H1 (cell line): ENCODE measurements around the gene GDE1. TPM values are rescaled to one million over a fixed set of nuclear protein-coding genes. Genes with fewer than 3 reads are reported as not detected.

Experiments used
- CEBPB ChIP-seq: IDR thresholded peaks from 2 replicates; pipeline ENCODE4 v1.6.1; 2012; ENCODE audit warnings: low read depth, low read length
- MAFK ChIP-seq: IDR thresholded peaks from 2 replicates; pipeline ENCODE4 v1.6.1; 2012; ENCODE audit warnings: low read depth, mild to moderate bottlenecking, improper control_type of control experiment, low read length
- NANOG ChIP-seq: IDR thresholded peaks from 2 replicates; pipeline ENCODE4 v1.6.1; 2011; ENCODE audit warnings: low read length, low read depth, mild to moderate bottlenecking, inconsistent platforms; ENCODE audit not compliant: insufficient read depth, poor library complexity, severe bottlenecking
- POLR2A ChIP-seq, 2 experiments: IDR thresholded peaks; 1 replicate in 1 of 2; 2 replicates in 1 of 2; pipeline ENCODE4 v1.6.1; 2011; ENCODE audit warnings: low read depth in 2 of 2, low read length in 2 of 2, mild to moderate bottlenecking in 2 of 2; ENCODE audit errors: control extremely low read depth in 1 of 2
- POLR2AphosphoS5 ChIP-seq: IDR thresholded peaks from 2 replicates; pipeline ENCODE4 v1.6.1; 2011; ENCODE audit warnings: low read depth, low read length
- SP4 ChIP-seq: IDR thresholded peaks from 2 replicates; pipeline ENCODE4 v1.6.1; 2012; ENCODE audit warnings: low read length, inconsistent platforms
- SUZ12 ChIP-seq: fragments of 200-600 bp; sonication (generic); IDR thresholded peaks from 2 replicates; pipeline ENCODE4 v1.6.1; 2012; ENCODE audit warnings: mild to moderate bottlenecking, inconsistent platforms, low read length, moderate library complexity, mixed read lengths
- TEAD4 ChIP-seq: IDR thresholded peaks from 2 replicates; pipeline ENCODE4 v1.6.1; 2012; ENCODE audit warnings: low read depth, low read length, inconsistent platforms, mixed read lengths
- polyA plus RNA-seq, 7 experiments: library from polyadenylated mRNA; depleted of rRNA in 3 of 7; stranded (reverse) in 5 of 7; unstranded in 2 of 7; fragments of >200 nt in 5 of 7; fragments of 200-250 nt in 2 of 7; gene quantifications; 1 replicate in 5 of 7; 2 replicates in 1 of 7; 4 replicates in 1 of 7; pipeline versions ENCODE4 v1.2.1 to v1.2.3, GENCODE V29; 2011 to 2013; ENCODE audit warnings: missing spikeins in 2 of 7, mixed read lengths in 2 of 7
- total RNA-seq: library from RNA; stranded (reverse); fragmentation: NEBNext Ultra II Directional; extraction: Animal tissue kit (Norgen Biotek cat#: 25700); gene quantifications from 2 replicates; pipeline ENCODE4 v1.2.1, GENCODE V29; 2021
- TF ChIP-seq, protein P1 (sequence below): fragments of 300-600 bp; sonication (generic); IDR thresholded peaks from 2 replicates; pipeline ENCODE4 v1.7.1; 2012; ENCODE audit warnings: low read length, moderate library complexity, mild to moderate bottlenecking, inconsistent platforms; ENCODE audit not compliant: insufficient replicate concordance

Gene GDE1
- total and polyA plus RNA-seq, 2 of the 8 experiments (the other 6 are each of a cell fraction or from before 2014, with no cell fraction given) = 29.2 to 70.8 TPM

DNA sequence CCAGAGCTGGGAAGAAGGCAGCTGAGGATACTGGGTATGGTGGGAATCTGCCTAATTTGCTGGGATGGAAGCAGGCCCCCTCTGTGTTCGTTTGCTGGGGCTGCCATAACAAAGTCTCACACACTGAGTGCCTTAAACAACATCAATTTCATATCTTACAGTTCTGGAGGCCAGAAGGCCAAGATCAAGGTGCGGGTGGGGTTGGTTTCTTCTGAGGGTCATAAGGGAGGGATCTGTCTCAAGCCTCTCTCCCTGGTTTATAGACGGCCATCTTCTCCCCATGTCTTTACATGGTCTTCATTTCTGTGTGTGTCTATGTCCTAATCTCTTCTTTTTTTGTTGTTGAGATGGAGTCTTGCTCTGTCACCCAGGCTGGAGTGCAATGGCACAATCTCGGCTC, 35.8 kb downstream of the GDE1 start (continued):
- TF ChIP-seq, protein P1, sequence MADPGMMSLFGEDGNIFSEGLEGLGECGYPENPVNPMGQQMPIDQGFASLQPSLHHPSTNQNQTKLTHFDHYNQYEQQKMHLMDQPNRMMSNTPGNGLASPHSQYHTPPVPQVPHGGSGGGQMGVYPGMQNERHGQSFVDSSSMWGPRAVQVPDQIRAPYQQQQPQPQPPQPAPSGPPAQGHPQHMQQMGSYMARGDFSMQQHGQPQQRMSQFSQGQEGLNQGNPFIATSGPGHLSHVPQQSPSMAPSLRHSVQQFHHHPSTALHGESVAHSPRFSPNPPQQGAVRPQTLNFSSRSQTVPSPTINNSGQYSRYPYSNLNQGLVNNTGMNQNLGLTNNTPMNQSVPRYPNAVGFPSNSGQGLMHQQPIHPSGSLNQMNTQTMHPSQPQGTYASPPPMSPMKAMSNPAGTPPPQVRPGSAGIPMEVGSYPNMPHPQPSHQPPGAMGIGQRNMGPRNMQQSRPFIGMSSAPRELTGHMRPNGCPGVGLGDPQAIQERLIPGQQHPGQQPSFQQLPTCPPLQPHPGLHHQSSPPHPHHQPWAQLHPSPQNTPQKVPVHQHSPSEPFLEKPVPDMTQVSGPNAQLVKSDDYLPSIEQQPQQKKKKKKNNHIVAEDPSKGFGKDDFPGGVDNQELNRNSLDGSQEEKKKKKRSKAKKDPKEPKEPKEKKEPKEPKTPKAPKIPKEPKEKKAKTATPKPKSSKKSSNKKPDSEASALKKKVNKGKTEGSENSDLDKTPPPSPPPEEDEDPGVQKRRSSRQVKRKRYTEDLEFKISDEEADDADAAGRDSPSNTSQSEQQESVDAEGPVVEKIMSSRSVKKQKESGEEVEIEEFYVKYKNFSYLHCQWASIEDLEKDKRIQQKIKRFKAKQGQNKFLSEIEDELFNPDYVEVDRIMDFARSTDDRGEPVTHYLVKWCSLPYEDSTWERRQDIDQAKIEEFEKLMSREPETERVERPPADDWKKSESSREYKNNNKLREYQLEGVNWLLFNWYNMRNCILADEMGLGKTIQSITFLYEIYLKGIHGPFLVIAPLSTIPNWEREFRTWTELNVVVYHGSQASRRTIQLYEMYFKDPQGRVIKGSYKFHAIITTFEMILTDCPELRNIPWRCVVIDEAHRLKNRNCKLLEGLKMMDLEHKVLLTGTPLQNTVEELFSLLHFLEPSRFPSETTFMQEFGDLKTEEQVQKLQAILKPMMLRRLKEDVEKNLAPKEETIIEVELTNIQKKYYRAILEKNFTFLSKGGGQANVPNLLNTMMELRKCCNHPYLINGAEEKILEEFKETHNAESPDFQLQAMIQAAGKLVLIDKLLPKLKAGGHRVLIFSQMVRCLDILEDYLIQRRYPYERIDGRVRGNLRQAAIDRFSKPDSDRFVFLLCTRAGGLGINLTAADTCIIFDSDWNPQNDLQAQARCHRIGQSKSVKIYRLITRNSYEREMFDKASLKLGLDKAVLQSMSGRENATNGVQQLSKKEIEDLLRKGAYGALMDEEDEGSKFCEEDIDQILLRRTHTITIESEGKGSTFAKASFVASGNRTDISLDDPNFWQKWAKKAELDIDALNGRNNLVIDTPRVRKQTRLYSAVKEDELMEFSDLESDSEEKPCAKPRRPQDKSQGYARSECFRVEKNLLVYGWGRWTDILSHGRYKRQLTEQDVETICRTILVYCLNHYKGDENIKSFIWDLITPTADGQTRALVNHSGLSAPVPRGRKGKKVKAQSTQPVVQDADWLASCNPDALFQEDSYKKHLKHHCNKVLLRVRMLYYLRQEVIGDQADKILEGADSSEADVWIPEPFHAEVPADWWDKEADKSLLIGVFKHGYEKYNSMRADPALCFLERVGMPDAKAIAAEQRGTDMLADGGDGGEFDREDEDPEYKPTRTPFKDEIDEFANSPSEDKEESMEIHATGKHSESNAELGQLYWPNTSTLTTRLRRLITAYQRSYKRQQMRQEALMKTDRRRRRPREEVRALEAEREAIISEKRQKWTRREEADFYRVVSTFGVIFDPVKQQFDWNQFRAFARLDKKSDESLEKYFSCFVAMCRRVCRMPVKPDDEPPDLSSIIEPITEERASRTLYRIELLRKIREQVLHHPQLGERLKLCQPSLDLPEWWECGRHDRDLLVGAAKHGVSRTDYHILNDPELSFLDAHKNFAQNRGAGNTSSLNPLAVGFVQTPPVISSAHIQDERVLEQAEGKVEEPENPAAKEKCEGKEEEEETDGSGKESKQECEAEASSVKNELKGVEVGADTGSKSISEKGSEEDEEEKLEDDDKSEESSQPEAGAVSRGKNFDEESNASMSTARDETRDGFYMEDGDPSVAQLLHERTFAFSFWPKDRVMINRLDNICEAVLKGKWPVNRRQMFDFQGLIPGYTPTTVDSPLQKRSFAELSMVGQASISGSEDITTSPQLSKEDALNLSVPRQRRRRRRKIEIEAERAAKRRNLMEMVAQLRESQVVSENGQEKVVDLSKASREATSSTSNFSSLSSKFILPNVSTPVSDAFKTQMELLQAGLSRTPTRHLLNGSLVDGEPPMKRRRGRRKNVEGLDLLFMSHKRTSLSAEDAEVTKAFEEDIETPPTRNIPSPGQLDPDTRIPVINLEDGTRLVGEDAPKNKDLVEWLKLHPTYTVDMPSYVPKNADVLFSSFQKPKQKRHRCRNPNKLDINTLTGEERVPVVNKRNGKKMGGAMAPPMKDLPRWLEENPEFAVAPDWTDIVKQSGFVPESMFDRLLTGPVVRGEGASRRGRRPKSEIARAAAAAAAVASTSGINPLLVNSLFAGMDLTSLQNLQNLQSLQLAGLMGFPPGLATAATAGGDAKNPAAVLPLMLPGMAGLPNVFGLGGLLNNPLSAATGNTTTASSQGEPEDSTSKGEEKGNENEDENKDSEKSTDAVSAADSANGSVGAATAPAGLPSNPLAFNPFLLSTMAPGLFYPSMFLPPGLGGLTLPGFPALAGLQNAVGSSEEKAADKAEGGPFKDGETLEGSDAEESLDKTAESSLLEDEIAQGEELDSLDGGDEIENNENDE = no peak
- no peak for TF ChIP-seq TEAD4
- no peak for TF ChIP-seq SUZ12
- no peak for TF ChIP-seq POLR2AphosphoS5
- TF ChIP-seq MAFK = no peak
- no peak for TF ChIP-seq SP4
- TF ChIP-seq NANOG = no peak
- TF ChIP-seq CEBPB = no peak
- no peak for TF ChIP-seq POLR2A (IDR thresholded peaks at IDR 0.05; ENCODE audit: control extremely low read depth in 1 of 2, low read depth in 2 of 2, low read length in 2 of 2)
